Bronchial epithelial cell (primary cell): ENCODE data around the gene IL3. TPM values are rescaled to one million over a fixed set of nuclear protein-coding genes. Genes with fewer than 3 reads are reported as not detected.

Experiments
- DNase-seq: peaks from one replicate; pipeline ENCODE4 v3.0.0-alpha.2; 2010; ENCODE audit warnings: low read depth
- FAIRE-seq: peaks from 2 replicates; lab custom pipeline; 2011; peaks lifted over from hg19 to GRCh38; lab: Jason Lieb, UNC
- H3K27me3 ChIP-seq: 2 replicates; pipeline ENCODE4 v1.5.1; 2011; ENCODE audit warnings: low read length; ENCODE audit not compliant: control insufficient read depth, insufficient read depth
- H3K36me3 ChIP-seq: 2 replicates; pipeline ENCODE4 v1.5.1; 2011; ENCODE audit warnings: low read length; ENCODE audit not compliant: control insufficient read depth, insufficient read depth
- H3K4me3 ChIP-seq: 2 replicates; pipeline ENCODE4 v1.5.1; 2011; ENCODE audit warnings: mild to moderate bottlenecking, low read depth, low read length, control low read depth
- total RNA-seq: library from RNA; depleted of rRNA; stranded (reverse); fragments of >200 nt; gene quantifications from 2 replicates; pipeline ENCODE4 v1.2.1, GENCODE V29; 2014
- TF ChIP-seq, protein P1 (sequence below): IDR thresholded peaks from 2 replicates; pipeline ENCODE4 v1.5.1; 2011; ENCODE audit warnings: mild to moderate bottlenecking, moderate library complexity, low read length, control low read depth, inconsistent platforms; ENCODE audit not compliant: insufficient read depth, severe bottlenecking

The IL3 gene
- not detected in 2 replicates for total RNA-seq

DNA sequence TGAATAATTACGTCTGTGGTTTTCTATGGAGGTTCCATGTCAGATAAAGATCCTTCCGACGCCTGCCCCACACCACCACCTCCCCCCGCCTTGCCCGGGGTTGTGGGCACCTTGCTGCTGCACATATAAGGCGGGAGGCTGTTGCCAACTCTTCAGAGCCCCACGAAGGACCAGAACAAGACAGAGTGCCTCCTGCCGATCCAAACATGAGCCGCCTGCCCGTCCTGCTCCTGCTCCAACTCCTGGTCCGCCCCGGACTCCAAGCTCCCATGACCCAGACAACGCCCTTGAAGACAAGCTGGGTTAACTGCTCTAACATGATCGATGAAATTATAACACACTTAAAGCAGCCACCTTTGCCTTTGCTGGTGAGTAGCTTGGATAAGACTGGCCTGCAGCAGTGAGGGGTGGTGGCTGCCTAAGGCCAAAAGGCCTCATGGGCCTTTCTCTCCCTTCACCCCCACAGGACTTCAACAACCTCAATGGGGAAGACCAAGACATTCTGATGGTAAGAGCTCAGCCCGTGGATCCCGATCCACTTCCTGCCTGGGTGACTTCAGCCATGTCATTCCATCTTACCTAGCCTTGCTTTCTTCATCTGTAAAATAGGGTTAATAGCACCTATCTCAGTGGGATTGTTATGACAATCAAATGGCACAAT is at the start of gene IL3:
Gene IL3 (plus strand): TSS at position 155 of the 661 bp plus-strand sequence. CDS start 52 bp downstream, at position 207.
- no peak within 1 kb of the TSS for H3K4me3 ChIP-seq
- DNase-seq (no peak), FAIRE-seq (no peak)
- H3K27me3 ChIP-seq = no peaks in the 10 kb centered on the region
- TF ChIP-seq, protein P1, sequence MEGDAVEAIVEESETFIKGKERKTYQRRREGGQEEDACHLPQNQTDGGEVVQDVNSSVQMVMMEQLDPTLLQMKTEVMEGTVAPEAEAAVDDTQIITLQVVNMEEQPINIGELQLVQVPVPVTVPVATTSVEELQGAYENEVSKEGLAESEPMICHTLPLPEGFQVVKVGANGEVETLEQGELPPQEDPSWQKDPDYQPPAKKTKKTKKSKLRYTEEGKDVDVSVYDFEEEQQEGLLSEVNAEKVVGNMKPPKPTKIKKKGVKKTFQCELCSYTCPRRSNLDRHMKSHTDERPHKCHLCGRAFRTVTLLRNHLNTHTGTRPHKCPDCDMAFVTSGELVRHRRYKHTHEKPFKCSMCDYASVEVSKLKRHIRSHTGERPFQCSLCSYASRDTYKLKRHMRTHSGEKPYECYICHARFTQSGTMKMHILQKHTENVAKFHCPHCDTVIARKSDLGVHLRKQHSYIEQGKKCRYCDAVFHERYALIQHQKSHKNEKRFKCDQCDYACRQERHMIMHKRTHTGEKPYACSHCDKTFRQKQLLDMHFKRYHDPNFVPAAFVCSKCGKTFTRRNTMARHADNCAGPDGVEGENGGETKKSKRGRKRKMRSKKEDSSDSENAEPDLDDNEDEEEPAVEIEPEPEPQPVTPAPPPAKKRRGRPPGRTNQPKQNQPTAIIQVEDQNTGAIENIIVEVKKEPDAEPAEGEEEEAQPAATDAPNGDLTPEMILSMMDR = no peak
- no peaks in the 10 kb centered on the region for H3K36me3 ChIP-seq

DNA sequence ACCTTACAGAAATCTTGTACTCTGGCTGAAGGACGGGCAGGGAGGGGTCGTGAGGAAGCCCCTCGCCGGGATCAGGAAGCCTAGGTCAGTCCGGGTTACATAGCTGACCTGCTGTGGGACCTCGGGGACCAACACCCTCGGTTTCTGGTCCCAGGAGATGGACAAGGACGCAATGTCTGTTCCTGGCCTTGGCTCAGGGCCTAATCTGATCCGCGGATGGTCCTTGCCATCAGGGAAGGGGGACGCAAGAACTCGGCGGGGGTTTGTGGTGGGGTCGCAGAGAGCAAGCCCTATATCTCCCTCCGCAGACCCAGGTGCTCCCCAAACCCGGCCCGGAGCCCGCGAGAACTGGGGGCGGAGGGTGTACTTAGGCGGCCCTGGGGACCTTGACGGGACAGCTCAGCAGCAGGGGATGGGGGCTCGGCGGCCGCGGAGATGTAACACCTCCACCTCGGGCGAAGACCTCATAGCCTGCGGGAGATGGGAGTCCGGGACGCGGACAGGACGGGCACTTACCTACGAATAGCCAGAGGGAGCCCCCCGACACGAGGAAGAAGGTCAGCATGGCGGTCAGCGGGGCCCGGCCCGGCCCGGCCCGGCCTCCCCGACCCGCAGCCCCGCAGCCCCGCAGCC is 49.4 kb upstream of the IL3 start:
- DNase-seq (no peak), FAIRE-seq (no peak)
- Histone ChIP-seq H3K27me3 (peaks cover 14% of the 10 kb centered on the region), H3K4me3 (peak overlapping the region; percentile 40), H3K36me3 (no peaks in the 10 kb centered on the region)
- TF ChIP-seq, protein P1 = no peak

GRCh38 chr5:132011622-132012343 is 48.7 kb upstream of the IL3 start, which contains the start of gene ACSL6:
TSS of gene ACSL6 (minus strand) at chr5:132011658. CDS start at chr5:132011553, 105 bp downstream.
- Histone ChIP-seq H3K27me3 (peaks cover 14% of the 10 kb centered on the region), H3K4me3 (peak within 1 kb of the TSS; percentile 40), H3K36me3 (no peaks in the 10 kb centered on the region)
- TF ChIP-seq, protein P1 = no peak
- FAIRE-seq (no peak), DNase-seq (no peak)

DNA sequence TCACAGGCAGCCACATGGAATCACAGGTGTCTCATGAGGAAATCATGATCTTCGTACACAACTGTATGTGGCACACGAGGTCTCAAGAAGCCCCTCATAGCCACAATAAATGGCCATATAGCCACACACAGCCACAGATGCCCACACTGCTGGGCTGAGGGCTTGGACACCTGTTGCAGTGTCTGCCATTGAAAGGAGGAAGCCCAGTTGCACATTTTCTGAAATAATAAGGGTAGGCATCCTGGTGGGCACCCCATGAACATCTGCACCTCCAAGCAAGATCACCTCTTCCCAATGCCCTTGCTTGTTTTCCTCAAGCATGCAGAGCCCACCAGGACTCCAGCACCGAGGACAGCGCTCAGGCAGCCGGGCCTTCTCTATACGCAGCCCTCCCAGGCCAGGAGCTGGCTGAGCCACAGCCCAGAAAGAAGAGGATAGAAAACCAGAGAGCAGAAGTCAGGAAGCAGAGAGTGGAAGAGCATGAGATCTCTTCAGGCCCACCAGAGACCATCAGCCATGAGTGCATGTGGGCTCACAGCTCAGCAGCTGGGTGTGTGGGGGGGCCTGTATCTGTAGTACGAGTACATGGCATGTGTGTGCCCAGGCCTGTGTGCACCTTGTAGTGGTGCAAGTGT is 48.0 kb upstream of the IL3 start:
- no peak overlapping the region for H3K4me3 ChIP-seq
- peaks cover 14% of the 10 kb centered on the region for H3K27me3 ChIP-seq
- TF ChIP-seq, protein P1 = no peak
- FAIRE-seq = peak; percentile 66
- H3K36me3 ChIP-seq = no peaks in the 10 kb centered on the region
- DNase-seq = peak; percentile 29

DNA sequence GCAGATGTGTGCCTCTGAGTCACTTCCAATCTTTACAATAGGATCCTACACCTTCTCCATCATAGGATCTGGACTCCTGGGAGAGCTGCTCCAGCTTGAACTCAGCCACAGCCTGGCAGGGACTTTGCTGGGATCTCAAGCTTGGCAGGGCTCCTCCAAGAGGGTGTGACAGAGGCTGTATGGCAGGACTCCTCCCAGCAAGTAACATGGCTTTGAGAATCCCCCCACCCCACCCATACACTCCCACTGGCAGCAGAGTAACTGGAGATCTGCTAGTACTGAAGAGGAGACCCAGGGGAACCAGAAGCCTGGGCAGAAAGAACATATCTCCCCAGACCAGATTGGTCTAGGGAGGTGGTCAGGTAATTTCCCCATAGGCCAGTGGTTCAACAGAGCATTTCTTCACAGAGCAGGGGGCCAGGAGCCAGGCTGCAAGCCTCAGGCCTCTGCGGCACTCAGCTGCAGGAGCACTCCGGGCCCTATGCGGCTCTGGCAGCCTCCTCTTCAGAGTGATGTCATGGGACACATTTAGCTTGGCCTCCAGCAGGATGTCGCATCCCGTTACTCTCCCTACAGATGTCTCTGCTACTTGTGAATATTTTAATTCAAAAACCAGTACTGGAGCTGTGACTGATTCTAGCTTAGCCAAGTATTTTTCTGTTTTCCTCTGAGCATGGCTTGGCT is 47.3 kb upstream of the IL3 start:
- peak; percentile 80 for FAIRE-seq
- Histone ChIP-seq H3K27me3 (peaks cover 14% of the 10 kb centered on the region), H3K36me3 (no peaks in the 10 kb centered on the region), H3K4me3 (no peak overlapping the region)
- TF ChIP-seq, protein P1 = no peak
- DNase-seq = no peak
